ENCODE data around the gene CORO2B.

DNA sequence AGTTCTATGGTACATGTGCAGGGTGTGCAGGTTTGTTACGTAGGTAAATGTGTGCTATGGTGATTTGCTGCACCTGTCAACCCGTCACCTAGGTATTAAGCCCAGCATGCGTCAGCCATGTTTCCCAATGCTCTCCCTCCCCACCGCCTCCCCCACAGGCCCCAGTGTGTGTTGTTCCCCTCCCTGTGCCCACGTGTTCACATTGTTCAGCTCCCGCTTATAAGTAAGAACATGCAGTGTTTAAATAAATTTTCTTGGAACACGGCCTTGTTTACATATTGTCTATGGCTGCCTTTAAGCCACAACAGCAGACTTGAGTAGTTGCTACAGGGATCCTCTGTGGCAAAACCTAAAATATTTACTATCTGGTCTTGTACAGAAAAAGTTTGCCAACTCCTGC, 41.3 kb upstream of the CORO2B start:
- no peak for TF ChIP-seq POLR2A (IDR thresholded peaks at IDR 0.05)
- TF ChIP-seq, protein P1, sequence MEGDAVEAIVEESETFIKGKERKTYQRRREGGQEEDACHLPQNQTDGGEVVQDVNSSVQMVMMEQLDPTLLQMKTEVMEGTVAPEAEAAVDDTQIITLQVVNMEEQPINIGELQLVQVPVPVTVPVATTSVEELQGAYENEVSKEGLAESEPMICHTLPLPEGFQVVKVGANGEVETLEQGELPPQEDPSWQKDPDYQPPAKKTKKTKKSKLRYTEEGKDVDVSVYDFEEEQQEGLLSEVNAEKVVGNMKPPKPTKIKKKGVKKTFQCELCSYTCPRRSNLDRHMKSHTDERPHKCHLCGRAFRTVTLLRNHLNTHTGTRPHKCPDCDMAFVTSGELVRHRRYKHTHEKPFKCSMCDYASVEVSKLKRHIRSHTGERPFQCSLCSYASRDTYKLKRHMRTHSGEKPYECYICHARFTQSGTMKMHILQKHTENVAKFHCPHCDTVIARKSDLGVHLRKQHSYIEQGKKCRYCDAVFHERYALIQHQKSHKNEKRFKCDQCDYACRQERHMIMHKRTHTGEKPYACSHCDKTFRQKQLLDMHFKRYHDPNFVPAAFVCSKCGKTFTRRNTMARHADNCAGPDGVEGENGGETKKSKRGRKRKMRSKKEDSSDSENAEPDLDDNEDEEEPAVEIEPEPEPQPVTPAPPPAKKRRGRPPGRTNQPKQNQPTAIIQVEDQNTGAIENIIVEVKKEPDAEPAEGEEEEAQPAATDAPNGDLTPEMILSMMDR (IDR thresholded peaks at IDR 0.05): no peak

All from uterus (tissue), 2 donors.